ENCODE results near the gene PMEPA1.
A peak's percentile ranks its signal among the peaks of the same experiment; 100 is the strongest.
"Not testable (repeated sequence)": the region's sequence is repeated elsewhere in the genome, so short reads cannot be mapped to it uniquely, and the experiment has no call there.

The PMEPA1 gene

GRCh38 chr20:57630061-57630460, 79.8 kb downstream of the PMEPA1 start:
- no peak overlapping the region for H3K27ac ChIP-seq
- DNase-seq (ENCODE audit: low read depth, low spot score): no peak

GRCh38 chr20:57629491-57629901, 80.3 kb downstream of the PMEPA1 start:
- not testable (repeated sequence) for H3K27ac ChIP-seq; DNase-seq (ENCODE audit: low read depth, low spot score)

- not testable (repeated sequence) for DNase-seq (ENCODE audit: low read depth, low spot score); H3K27ac ChIP-seq
Observed at GRCh38 chr20:57628962-57629308, 80.9 kb downstream of the PMEPA1 start.

GRCh38 chr20:57628047-57628961, 81.5 kb downstream of the PMEPA1 start:
- H3K27ac ChIP-seq: no peak overlapping the region
- no peak for DNase-seq (ENCODE audit: low read depth, low spot score)

- no peak for DNase-seq (ENCODE audit: low read depth, low spot score)
- H3K27ac ChIP-seq: no peak overlapping the region
Observed at GRCh38 chr20:57627339-57627738, 82.5 kb downstream of the PMEPA1 start.

- no peak for DNase-seq (ENCODE audit: low read depth, low spot score)
- H3K27ac ChIP-seq: no peak overlapping the region
Observed at GRCh38 chr20:57625978-57626377, 83.8 kb downstream of the PMEPA1 start.

GRCh38 chr20:57625181-57625958, 84.4 kb downstream of the PMEPA1 start:
- no peak for DNase-seq (ENCODE audit: low read depth, low spot score)

GRCh38 chr20:57624124-57624523, 85.7 kb downstream of the PMEPA1 start:
- no peak overlapping the region for H3K27ac ChIP-seq

More at GRCh38 chr20:57625181-57625958, 84.4 kb downstream of the PMEPA1 start:
- H3K27ac ChIP-seq: no peak overlapping the region

GRCh38 chr20:57622579-57623381, 87.0 kb downstream of the PMEPA1 start:
- DNase-seq (ENCODE audit: low read depth, low spot score): peak; percentile 92

More at GRCh38 chr20:57624124-57624523, 85.7 kb downstream of the PMEPA1 start:
- DNase-seq (ENCODE audit: low read depth, low spot score): no peak

GRCh38 chr20:57622201-57622570, 87.6 kb downstream of the PMEPA1 start:
- H3K27ac ChIP-seq: peak overlapping the region; percentile 56

More at GRCh38 chr20:57622579-57623381, 87.0 kb downstream of the PMEPA1 start:
- H3K27ac ChIP-seq: peak overlapping the region; percentile 56

GRCh38 chr20:57621421-57622200, 88.2 kb downstream of the PMEPA1 start:
- DNase-seq (ENCODE audit: low read depth, low spot score): no peak
- H3K27ac ChIP-seq: peak overlapping the region; percentile 56

More at GRCh38 chr20:57622201-57622570, 87.6 kb downstream of the PMEPA1 start:
- no peak for DNase-seq (ENCODE audit: low read depth, low spot score)

- DNase-seq (ENCODE audit: low read depth, low spot score): no peak
- no peak overlapping the region for H3K27ac ChIP-seq
Observed at GRCh38 chr20:57620999-57621398, 88.8 kb downstream of the PMEPA1 start.

GRCh38 chr20:57620274-57620990, 89.4 kb downstream of the PMEPA1 start, which contains the start of gene ZBP1:
ZBP1 (minus strand) TSS chr20:57620426; CDS start chr20:57620295, 131 bp downstream.
- peak within 1 kb of the TSS; percentile 19 for H3K27ac ChIP-seq
- DNase-seq (ENCODE audit: low read depth, low spot score): no peak

GRCh38 chr20:57619051-57619831, 90.6 kb downstream of the PMEPA1 start:
- H3K27ac ChIP-seq: no peak overlapping the region
- DNase-seq (ENCODE audit: low read depth, low spot score): no peak

- no peak overlapping the region for H3K27ac ChIP-seq
- DNase-seq (ENCODE audit: low read depth, low spot score): no peak
Observed at GRCh38 chr20:57618764-57619050, 91.1 kb downstream of the PMEPA1 start.

- DNase-seq (ENCODE audit: low read depth, low spot score): no peak
Observed at GRCh38 chr20:57618091-57618763, 91.6 kb downstream of the PMEPA1 start.

GRCh38 chr20:57617079-57617795, 92.6 kb downstream of the PMEPA1 start:
- no peak overlapping the region for H3K27ac ChIP-seq
- DNase-seq (ENCODE audit: low read depth, low spot score): no peak

More at GRCh38 chr20:57618091-57618763, 91.6 kb downstream of the PMEPA1 start:
- H3K27ac ChIP-seq: no peak overlapping the region
